ENCODE results near the gene PNPLA8.

Gene PNPLA8

DNA sequence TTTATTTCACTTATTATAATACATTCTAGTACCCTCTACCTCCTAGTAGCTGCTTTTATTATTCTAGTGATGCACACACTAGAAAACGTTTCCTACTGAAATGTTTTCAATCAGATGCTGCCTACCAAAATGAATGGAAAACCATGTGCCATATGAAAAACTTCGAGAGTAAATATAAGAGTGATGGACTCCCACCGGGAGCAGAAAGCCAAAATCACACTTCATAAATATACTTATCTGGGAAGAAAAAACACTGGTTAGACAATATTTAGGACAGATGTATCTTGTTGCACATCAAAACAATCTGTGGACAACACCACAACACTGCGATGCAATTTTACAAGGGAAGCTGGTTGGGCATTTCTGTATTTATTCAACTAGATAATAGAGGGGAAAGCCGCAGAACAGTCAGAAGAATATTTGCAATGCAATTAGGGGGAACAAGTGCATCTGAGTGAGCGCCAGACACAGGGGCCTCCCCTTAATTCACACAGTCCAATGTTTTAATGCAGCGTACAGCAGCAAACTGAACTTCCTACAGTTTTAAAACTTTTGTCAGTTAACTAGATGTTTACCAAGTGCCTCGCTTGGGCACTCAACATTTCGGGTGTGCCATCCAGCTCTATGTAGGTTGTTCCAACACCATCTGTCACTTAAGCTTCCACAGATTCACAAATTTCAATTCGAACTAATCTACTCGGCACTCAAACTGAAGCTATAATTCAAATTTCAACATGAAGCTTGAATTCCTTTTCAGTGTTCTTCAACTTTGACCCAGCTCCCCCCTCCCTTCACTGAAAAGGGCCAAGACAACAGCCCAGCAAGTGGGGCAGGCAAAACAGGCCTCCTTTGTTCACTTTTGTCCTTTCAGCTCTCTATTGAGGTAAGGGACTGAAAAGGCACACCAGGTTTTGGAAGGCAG lies 77.1 kb downstream of the PNPLA8 start:
- no peak for DNase-seq (ENCODE audit: low read depth in 3 of 3)

DNA sequence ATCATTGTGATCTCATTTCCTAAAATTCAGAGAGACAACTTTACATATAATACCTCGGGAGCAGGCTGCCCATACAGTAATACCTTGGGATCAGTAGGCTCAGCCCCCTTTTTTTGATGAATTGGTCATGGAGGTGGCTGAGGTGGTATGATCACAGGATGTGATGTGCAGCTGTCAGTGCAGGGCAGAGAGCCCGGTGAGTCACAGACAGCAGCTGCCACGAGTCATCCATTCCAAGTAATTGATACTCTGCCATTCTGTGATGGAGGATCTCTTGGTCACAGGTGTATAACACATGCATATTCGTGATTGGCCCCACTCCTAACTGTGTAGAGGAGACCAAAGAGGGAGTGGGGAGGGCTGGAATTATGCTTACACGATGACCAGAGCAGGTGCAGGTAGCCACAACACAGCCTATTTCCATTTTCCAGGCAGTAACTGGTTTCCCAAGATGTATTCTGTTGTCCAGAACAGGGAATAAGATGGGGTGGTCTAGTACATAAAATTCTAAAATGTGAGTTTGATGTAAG lies 83.8 kb downstream of the PNPLA8 start:
- peak in 1 of 3 experiments; percentile 30 for DNase-seq (ENCODE audit: low read depth in 3 of 3)

DNA sequence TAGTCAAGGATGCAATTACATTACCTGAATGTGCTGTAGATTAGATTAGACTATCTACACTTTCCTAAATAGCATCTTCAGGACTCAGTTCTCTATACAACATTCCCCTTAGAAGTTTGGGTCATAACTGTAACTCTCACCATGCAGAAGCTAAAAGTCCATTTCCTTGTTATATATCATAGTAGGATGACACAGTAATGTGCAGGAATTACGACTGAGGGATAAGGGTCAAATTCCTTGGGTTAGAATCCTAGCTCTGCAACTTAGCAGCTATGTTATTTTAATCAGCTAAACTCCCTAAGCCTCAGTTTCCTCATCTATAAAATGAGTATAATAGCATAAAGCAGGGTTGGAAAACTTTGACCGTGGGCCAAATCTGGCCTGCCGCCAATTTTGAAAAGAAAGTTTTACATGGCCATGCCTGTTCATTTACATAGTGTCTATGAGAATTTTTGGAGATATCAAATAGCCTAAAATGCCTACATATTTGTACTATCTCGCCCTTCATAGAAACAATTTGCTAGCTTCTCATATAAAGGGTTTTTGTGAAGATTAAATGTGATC lies 84.5 kb downstream of the PNPLA8 start:
- no peak for DNase-seq (ENCODE audit: low read depth in 3 of 3)

DNA sequence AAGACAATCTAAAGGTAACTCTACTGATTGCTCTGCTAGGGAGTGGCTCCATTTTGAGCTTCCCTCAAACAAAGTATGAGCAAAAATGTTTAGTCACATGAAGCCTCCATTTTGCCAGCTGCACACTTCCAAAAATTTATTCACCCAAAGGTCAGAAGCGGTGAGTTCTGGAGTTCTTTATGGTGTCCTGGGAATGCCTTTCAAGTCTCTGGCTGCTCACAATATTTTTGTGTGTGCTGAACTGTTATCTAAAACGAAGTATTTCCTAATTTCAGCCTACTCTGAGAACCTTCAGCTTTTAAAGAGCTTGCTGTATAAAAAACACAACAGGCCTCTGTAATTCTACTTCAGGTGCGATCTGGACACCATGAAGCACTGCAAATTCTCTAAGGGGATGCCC lies 85.3 kb downstream of the PNPLA8 start:
- no peak for DNase-seq (ENCODE audit: low read depth in 3 of 3)

DNA sequence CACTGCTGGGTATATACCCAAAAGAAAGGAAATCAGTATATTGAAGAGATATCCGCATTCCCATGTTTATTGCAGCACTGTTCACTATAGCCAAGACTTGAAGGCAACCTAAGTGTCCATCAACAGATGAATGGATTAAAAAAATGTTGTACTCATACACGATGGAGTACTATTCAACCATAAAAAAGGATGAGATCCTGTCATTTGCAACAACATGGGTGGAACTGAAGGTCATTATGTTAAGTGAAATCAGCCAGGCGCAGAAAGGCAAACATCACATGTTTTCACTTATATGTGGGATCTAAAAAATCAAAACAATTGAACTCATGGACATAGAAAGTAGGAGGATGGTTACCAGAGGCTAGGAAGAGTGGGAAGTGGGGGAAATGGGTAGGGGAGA lies 89.0 kb downstream of the PNPLA8 start:
- DNase-seq (ENCODE audit: low read depth in 3 of 3) = no peak

DNA sequence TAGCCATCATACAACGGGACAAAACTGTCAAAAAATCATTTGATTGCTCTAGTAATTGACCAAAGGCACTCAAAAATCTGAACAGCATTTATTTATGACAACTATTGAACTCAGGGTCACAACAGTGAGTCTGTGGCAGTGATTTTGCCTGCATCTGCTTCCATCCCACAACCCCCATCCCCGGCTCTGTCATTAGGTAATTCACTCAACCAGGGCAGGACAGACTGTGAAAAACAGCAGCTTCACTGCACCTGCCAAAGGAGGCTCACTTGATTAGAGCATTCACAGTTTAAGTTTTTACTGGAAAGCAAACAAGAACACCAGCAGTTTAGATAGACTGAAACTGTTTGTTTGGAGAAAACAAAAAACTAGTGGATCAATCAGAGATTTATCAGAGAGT lies 91.9 kb downstream of the PNPLA8 start:
- no peak for DNase-seq (ENCODE audit: low read depth in 3 of 3)

DNA sequence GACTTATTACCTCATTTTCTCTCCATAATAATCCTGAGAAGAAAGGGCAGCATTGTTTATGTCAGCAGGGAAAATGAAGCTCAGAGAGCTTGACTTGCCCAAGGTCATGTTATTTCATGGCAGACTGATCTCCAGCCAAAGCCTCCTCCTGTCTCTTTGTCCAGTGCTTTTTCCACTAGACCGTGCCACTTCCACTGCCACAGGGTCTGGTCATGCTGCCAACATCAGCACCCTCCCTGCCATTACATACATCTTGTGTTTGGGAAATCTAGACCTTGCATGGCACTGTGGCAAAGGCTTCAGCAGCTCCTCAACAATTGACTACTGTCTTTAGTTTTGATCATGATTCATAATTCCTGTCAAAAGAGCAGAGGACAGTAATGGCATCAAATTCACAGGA lies 94.8 kb downstream of the PNPLA8 start:
- DNase-seq (ENCODE audit: low read depth in 3 of 3) = no peak

DNA sequence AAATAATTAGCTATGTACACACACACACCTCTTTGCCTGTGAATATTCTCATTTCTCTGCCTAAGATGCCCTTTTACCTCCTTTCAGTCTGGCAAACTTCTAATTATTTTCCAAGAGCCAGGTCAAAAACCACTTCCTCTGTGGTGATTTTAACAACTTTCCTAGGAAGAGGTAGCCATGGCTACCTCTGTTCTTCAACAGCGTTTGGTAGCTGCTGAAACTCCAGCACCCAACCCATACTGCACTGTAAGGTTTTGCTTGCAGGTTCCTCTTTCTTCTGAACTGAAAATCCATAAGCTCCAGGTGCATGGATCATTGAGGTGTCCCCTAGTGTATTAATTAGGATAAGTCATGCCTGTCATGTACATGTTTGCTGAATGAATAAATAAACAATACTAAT lies 95.3 kb downstream of the PNPLA8 start:
- DNase-seq (ENCODE audit: low read depth in 3 of 3) = no peak

DNA sequence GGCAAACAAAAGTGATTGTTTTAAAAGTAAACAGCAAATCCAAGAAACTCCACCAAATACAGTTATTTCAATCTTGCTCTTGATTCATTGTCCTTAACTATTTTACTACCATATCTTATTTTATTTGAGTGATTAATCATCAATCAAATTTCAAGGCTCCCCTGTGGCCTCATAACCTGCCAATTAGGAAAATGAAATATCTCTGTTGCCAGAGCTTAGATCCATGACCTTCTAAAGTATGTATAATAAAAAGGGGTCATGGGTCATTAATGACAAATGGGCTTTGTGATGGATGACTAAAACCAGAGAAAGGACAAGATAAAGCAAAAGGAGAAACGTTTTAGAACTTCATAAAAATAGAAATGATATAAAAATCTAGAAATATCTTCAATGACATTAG lies 98.2 kb downstream of the PNPLA8 start:
- DNase-seq (ENCODE audit: low read depth in 3 of 3) = no peak

DNA sequence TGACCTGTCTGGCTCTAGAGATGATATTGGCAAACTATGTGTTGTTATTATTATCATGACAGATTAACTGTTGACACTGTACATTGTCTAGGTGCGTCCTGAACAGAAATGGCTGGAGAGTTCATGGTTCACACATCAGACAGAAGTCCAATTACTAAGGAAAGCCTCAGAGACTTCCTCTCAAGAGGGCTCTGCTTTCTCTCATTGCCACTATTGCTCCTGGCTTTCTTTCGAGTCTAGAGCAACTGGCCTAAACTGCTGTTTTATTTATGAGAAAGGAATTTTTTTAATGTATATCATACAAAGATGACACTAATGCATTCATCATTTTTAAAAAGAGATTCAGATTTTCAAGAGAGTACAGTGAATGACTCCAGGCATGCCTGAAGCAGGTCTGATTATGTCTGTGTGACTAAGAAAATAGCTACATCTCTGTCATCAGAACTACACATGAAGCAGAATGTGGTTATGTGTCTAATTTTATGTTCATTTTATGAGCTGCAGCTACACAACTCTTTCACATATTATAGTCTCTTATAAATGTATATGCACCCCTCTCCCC lies 100.1 kb downstream of the PNPLA8 start:
- DNase-seq (ENCODE audit: low read depth in 3 of 3) = no peak

DNA sequence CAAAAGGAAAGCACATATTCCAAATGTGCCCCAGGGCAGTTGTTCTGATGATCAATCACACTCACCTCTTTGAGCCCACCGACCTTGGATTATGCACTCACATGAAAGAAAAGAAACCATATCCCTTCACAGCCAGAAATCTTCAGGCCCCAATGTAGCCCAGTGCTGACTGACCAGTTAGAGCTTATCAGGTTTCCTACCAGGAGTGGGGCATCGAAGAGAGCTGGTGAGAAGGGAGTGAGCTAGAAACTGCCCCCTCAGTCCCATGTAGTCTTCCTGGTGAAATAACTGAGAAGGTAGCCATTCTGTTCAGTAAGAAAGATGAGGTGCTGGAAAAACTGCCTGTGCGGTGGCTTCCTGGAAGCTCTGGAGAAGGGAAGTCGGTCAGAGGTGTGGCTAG lies 101.9 kb downstream of the PNPLA8 start:
- DNase-seq (ENCODE audit: low read depth in 3 of 3) = no peak

DNA sequence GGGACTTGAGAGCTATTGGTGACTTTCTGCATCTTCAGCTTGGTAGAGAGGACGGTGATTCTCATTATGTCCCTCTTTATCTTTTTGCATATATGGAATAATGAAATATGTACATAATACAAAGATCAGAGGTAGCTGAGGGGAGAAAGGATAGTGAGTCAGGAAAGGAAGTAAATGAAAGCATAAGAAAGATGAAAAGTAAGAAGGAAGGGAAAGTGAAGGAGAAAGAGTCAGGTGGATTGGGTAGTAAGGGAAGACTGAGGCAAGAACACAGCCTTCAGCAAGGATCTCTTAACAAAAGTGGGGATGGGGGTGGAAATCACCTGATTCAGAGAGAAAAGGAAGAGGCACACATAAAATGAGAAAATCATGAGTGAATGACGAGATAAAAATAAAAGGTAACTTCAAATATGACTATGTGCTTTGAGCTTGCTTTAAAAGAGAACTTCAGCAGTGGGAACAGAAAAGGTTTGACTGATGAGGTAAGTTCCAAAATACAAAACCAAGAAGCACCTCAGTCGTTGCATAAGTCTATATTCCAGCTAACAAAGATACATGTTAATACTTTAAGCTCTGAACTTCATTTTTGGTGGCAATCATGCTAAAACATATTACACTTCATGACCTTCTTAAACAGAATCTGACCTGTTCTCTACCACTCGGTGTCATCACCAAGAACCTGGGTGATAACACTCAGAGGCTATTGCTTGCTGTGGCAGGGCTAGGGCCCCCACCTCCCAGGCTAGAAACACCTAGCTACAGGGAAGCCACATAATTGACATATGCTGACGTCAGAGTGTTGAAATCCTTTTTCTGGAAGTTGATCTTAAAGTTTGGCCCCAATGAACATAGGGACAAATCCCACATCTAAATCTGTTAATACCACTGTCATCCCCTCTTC lies 102.6 kb downstream of the PNPLA8 start:
- no peak for DNase-seq (ENCODE audit: low read depth in 3 of 3)

DNA sequence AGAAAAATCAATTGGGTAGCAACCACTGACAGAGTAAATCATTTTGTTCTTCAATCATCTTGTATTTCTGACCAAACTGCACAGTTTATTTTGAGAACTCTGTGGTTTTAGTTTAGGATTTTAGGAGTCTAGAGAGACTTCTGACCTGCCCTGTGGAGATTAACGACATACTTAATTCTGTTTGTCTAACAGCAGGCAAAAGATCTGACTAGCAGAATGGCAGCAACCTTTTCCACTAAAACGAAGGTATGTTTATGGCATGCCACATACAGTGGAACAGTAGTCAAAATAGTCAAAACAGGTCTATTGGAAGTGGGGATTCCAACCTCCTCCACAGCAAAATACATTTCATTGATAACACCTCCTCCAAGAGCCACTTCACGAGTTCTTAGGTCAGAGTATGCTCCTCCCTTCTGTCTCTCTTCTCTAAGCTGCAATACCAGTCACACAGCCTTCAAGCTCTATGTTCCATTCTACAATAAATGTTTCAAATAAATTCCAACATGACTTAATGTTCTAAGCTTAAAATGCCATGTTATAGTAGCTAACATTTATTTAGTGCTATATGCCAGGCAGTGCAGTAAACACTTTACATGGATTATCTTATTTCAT lies 104.1 kb downstream of the PNPLA8 start:
- DNase-seq (ENCODE audit: low read depth in 3 of 3) = no peak
